Measurements from ENCODE around the gene GARNL3.

DNA sequence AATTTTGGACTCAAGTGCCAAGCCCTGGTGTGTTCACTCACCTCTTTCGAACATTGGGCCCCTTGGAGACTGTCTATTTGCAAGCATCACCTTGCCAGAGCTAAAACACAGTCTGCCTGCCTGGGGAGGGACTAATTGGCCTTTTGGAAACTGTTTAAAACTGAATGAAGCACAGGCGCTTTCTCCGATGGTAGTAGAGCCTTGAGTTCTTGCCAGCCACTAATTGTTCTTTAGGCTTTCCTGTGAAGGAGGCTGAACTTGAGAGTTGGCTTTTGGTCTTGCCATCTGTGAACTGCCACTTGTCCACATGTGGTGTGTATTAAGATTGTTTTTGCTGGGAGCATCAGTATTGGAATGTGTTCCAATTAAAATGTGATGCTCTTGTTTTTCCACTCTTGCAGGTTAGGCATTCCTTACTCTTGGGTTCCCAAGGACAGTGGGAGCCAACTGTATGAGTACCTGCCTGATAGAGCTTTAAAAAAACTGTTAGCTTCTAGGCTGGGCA, 26.0 kb downstream of the GARNL3 start:
- TF ChIP-seq, protein P1, sequence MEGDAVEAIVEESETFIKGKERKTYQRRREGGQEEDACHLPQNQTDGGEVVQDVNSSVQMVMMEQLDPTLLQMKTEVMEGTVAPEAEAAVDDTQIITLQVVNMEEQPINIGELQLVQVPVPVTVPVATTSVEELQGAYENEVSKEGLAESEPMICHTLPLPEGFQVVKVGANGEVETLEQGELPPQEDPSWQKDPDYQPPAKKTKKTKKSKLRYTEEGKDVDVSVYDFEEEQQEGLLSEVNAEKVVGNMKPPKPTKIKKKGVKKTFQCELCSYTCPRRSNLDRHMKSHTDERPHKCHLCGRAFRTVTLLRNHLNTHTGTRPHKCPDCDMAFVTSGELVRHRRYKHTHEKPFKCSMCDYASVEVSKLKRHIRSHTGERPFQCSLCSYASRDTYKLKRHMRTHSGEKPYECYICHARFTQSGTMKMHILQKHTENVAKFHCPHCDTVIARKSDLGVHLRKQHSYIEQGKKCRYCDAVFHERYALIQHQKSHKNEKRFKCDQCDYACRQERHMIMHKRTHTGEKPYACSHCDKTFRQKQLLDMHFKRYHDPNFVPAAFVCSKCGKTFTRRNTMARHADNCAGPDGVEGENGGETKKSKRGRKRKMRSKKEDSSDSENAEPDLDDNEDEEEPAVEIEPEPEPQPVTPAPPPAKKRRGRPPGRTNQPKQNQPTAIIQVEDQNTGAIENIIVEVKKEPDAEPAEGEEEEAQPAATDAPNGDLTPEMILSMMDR (IDR thresholded peaks at IDR 0.05; ENCODE audit: poor library complexity): no peak
- TF ChIP-seq EZH2phosphoT487 (IDR thresholded peaks at IDR 0.05; ENCODE audit: low read depth, severe bottlenecking, unreplicated experiment): no peak

Measured in hepatocyte (in vitro differentiated cells).